Measurements from ENCODE around the gene SYCP1.

GRCh38 chr1:115012434-115012833 lies 157.8 kb downstream of the SYCP1 start:
- TF ChIP-seq, protein P1, sequence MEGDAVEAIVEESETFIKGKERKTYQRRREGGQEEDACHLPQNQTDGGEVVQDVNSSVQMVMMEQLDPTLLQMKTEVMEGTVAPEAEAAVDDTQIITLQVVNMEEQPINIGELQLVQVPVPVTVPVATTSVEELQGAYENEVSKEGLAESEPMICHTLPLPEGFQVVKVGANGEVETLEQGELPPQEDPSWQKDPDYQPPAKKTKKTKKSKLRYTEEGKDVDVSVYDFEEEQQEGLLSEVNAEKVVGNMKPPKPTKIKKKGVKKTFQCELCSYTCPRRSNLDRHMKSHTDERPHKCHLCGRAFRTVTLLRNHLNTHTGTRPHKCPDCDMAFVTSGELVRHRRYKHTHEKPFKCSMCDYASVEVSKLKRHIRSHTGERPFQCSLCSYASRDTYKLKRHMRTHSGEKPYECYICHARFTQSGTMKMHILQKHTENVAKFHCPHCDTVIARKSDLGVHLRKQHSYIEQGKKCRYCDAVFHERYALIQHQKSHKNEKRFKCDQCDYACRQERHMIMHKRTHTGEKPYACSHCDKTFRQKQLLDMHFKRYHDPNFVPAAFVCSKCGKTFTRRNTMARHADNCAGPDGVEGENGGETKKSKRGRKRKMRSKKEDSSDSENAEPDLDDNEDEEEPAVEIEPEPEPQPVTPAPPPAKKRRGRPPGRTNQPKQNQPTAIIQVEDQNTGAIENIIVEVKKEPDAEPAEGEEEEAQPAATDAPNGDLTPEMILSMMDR (conservative IDR thresholded peaks at IDR 0.05; ENCODE audit: low read depth in 2 of 2), result no peak
- TF ChIP-seq REST (IDR thresholded peaks at IDR 0.05; ENCODE audit: unreplicated experiment) (no peak), POLR2AphosphoS5 (IDR thresholded peaks at IDR 0.05; ENCODE audit: low read depth) (no peak), EZH2 (IDR thresholded peaks at IDR 0.05; ENCODE audit: low read depth, unreplicated experiment) (no peak), CREB1 (CRISPR knock-in tag; IDR thresholded peaks at IDR 0.05; ENCODE audit: low read depth) (no peak), JUNB (IDR thresholded peaks at IDR 0.05; ENCODE audit: unreplicated experiment) (no peak), EZH2phosphoT487 (IDR thresholded peaks at IDR 0.05; ENCODE audit: unreplicated experiment) (no peak)
- TF ChIP-seq, protein P2, sequence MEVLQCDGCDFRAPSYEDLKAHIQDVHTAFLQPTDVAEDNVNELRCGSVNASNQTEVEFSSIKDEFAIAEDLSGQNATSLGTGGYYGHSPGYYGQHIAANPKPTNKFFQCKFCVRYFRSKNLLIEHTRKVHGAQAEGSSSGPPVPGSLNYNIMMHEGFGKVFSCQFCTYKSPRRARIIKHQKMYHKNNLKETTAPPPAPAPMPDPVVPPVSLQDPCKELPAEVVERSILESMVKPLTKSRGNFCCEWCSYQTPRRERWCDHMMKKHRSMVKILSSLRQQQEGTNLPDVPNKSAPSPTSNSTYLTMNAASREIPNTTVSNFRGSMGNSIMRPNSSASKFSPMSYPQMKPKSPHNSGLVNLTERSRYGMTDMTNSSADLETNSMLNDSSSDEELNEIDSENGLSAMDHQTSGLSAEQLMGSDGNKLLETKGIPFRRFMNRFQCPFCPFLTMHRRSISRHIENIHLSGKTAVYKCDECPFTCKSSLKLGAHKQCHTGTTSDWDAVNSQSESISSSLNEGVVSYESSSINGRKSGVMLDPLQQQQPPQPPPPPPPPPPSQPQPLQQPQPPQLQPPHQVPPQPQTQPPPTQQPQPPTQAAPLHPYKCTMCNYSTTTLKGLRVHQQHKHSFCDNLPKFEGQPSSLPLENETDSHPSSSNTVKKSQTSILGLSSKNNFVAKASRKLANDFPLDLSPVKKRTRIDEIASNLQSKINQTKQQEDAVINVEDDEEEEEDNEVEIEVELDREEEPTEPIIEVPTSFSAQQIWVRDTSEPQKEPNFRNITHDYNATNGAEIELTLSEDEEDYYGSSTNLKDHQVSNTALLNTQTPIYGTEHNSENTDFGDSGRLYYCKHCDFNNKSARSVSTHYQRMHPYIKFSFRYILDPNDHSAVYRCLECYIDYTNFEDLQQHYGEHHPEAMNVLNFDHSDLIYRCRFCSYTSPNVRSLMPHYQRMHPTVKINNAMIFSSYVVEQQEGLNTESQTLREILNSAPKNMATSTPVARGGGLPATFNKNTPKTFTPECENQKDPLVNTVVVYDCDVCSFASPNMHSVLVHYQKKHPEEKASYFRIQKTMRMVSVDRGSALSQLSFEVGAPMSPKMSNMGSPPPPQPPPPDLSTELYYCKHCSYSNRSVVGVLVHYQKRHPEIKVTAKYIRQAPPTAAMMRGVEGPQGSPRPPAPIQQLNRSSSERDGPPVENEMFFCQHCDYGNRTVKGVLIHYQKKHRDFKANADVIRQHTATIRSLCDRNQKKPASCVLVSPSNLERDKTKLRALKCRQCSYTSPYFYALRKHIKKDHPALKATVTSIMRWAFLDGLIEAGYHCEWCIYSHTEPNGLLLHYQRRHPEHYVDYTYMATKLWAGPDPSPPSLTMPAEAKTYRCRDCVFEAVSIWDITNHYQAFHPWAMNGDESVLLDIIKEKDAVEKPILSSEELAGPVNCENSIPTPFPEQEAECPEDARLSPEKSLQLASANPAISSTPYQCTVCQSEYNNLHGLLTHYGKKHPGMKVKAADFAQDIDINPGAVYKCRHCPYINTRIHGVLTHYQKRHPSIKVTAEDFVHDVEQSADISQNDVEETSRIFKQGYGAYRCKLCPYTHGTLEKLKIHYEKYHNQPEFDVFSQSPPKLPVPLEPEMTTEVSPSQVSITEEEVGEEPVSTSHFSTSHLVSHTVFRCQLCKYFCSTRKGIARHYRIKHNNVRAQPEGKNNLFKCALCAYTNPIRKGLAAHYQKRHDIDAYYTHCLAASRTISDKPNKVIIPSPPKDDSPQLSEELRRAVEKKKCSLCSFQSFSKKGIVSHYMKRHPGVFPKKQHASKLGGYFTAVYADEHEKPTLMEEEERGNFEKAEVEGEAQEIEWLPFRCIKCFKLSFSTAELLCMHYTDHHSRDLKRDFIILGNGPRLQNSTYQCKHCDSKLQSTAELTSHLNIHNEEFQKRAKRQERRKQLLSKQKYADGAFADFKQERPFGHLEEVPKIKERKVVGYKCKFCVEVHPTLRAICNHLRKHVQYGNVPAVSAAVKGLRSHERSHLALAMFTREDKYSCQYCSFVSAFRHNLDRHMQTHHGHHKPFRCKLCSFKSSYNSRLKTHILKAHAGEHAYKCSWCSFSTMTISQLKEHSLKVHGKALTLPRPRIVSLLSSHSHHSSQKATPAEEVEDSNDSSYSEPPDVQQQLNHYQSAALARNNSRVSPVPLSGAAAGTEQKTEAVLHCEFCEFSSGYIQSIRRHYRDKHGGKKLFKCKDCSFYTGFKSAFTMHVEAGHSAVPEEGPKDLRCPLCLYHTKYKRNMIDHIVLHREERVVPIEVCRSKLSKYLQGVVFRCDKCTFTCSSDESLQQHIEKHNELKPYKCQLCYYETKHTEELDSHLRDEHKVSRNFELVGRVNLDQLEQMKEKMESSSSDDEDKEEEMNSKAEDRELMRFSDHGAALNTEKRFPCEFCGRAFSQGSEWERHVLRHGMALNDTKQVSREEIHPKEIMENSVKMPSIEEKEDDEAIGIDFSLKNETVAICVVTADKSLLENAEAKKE (CRISPR knock-in tag; IDR thresholded peaks at IDR 0.05), result no peak
